Large intestine (tissue), 3 donors: ENCODE data around the gene DUSP19. TPM values are rescaled to one million over a fixed set of nuclear protein-coding genes. Genes with fewer than 3 reads are reported as not detected.
"Not testable (repeated sequence)": the region's sequence is repeated elsewhere in the genome, so short reads cannot be mapped to it uniquely, and the experiment has no call there.

Source experiments
- DNase-seq, 2 donors: peaks; one replicate each; pipeline versions ENCODE4 v3.0.0 to v3.0.0-alpha.2; 2013
- H3K27ac ChIP-seq: one replicate; pipeline ENCODE4 v1.5.1; 2013; ENCODE audit warnings: low read length
- H3K27me3 ChIP-seq: 2 replicates; pipeline ENCODE4 v1.6.1; 2013; ENCODE audit warnings: low read length; ENCODE audit not compliant: control insufficient read depth, insufficient read depth
- H3K36me3 ChIP-seq: 2 replicates; pipeline ENCODE4 v1.6.1; 2013; ENCODE audit warnings: low read length; ENCODE audit not compliant: control insufficient read depth, insufficient read depth
- H3K4me1 ChIP-seq: one replicate; pipeline ENCODE4 v1.6.1; 2013; ENCODE audit warnings: low read length; ENCODE audit not compliant: control insufficient read depth, insufficient read depth
- H3K4me3 ChIP-seq: one replicate; pipeline ENCODE4 v1.5.1; 2013; ENCODE audit warnings: low read length
- H3K9me3 ChIP-seq: one replicate; pipeline ENCODE4 v1.6.1; 2013; ENCODE audit warnings: mild to moderate bottlenecking, low read depth, low read length, moderate library complexity; ENCODE audit not compliant: control insufficient read depth
- WGBS: methylation state at CpG from one replicate; pipeline ENCODE4 v1.1.5; 2013; ENCODE audit warnings: low lambda C conversion rate; ENCODE audit not compliant: insufficient coverage; 5-methylcytosine and 5-hydroxymethylcytosine counted together
- polyA plus RNA-seq: library from polyadenylated mRNA; unstranded; fragments of 120-200 nt; gene quantifications from one replicate; pipeline ENCODE4 v1.2.1, GENCODE V29; 2013

Gene DUSP19
- polyA plus RNA-seq, 1 donor = 3.2 TPM

GRCh38 chr2:183037553-183038340 is 40.8 kb upstream of the DUSP19 start:
- peak overlapping the region; percentile 87 for H3K27ac ChIP-seq
- H3K4me1 ChIP-seq = peaks cover 3% of the 10 kb centered on the region
- H3K9me3 ChIP-seq = no peaks in the 10 kb centered on the region
- no peaks in the 10 kb centered on the region for H3K36me3 ChIP-seq
- no CpG with 5 or more reads among the region's 91 CpGs for WGBS
- peak; percentile 48 to 86 for DNase-seq
- peak overlapping the region; percentile 72 for H3K4me3 ChIP-seq
- H3K27me3 ChIP-seq = no peaks in the 10 kb centered on the region

- 25% methylated on average over 3 of the region's 68 CpGs for WGBS
- Histone ChIP-seq H3K27me3 (no peaks in the 10 kb centered on the region), H3K36me3 (no peaks in the 10 kb centered on the region), H3K4me1 (peaks cover 3% of the 10 kb centered on the region), H3K9me3 (no peaks in the 10 kb centered on the region), H3K27ac (peak within 1 kb of the TSS; percentile 87), H3K4me3 (peak within 1 kb of the TSS; percentile 72)
- DNase-seq = peak; percentile 81 to 93
Measured at GRCh38 chr2:183038341-183039300, 39.9 kb upstream of the DUSP19 start, which contains the start of gene NCKAP1. TSS of gene NCKAP1 (minus strand) at chr2:183038457. CDS start at chr2:183038099, 358 bp downstream.

GRCh38 chr2:183040604-183041003 is 37.9 kb upstream of the DUSP19 start:
- H3K27me3 ChIP-seq = no peaks in the 10 kb centered on the region
- WGBS = 100% methylated on average over 1 of the region's 2 CpGs

GRCh38 chr2:183043580-183043979 is 35.0 kb upstream of the DUSP19 start:
- H3K9me3 ChIP-seq, H3K27me3 ChIP-seq, H3K27ac ChIP-seq: not testable (repeated sequence)

More at GRCh38 chr2:183040604-183041003, 37.9 kb upstream of the DUSP19 start:
- no peak overlapping the region for H3K27ac ChIP-seq
- no peak for DNase-seq
- no peaks in the 10 kb centered on the region for H3K36me3 ChIP-seq
- no peaks in the 10 kb centered on the region for H3K4me1 ChIP-seq
- H3K9me3 ChIP-seq = no peaks in the 10 kb centered on the region
- H3K4me3 ChIP-seq = no peak overlapping the region

GRCh38 chr2:183047486-183048125 is 30.9 kb upstream of the DUSP19 start:
- H3K4me1 ChIP-seq, H3K4me3 ChIP-seq, DNase-seq, H3K36me3 ChIP-seq, H3K27ac ChIP-seq, H3K9me3 ChIP-seq, H3K27me3 ChIP-seq: not testable (repeated sequence)
- WGBS = 100% methylated on average over 1 of the region's 5 CpGs

More at GRCh38 chr2:183043580-183043979, 35.0 kb upstream of the DUSP19 start:
- not testable (repeated sequence) for H3K4me1 ChIP-seq, H3K4me3 ChIP-seq, DNase-seq, H3K36me3 ChIP-seq
- 89% methylated on average over 1 of the region's 8 CpGs for WGBS

- H3K27me3 ChIP-seq = no peaks in the 10 kb centered on the region
- no peaks in the 10 kb centered on the region for H3K4me1 ChIP-seq
- no peak overlapping the region for H3K27ac ChIP-seq
- no CpG with 5 or more reads among the region's 5 CpGs for WGBS
- no peak overlapping the region for H3K4me3 ChIP-seq
- DNase-seq = no peak
- no peaks in the 10 kb centered on the region for H3K9me3 ChIP-seq
- no peaks in the 10 kb centered on the region for H3K36me3 ChIP-seq
Measured at GRCh38 chr2:183049420-183049819, 29.1 kb upstream of the DUSP19 start.

- H3K4me1 ChIP-seq = peaks cover 32% of the 10 kb centered on the region
- peak overlapping the region; percentile 11 for H3K4me3 ChIP-seq
- no peak for DNase-seq
- H3K36me3 ChIP-seq = no peaks in the 10 kb centered on the region
- H3K27ac ChIP-seq = peak overlapping the region; percentile 92
- 33% methylated on average over 1 of the region's 3 CpGs for WGBS
- H3K27me3 ChIP-seq = no peaks in the 10 kb centered on the region
- no peaks in the 10 kb centered on the region for H3K9me3 ChIP-seq
Measured at GRCh38 chr2:183057333-183057985, 21.1 kb upstream of the DUSP19 start.

GRCh38 chr2:183059561-183059960 is 19.0 kb upstream of the DUSP19 start:
- Histone ChIP-seq H3K36me3 (no peaks in the 10 kb centered on the region), H3K27me3 (no peaks in the 10 kb centered on the region), H3K27ac (peak overlapping the region; percentile 81), H3K9me3 (no peaks in the 10 kb centered on the region), H3K4me1 (peaks cover 32% of the 10 kb centered on the region), H3K4me3 (no peak overlapping the region)
- no CpG with 5 or more reads among the region's 1 CpG for WGBS
- DNase-seq = peak in 1 of 2 donors; percentile 49

- peak; percentile 67 to 90 for DNase-seq
- no peaks in the 10 kb centered on the region for H3K36me3 ChIP-seq
- H3K27ac ChIP-seq = peak overlapping the region; percentile 81
Measured at GRCh38 chr2:183060571-183061231, 17.8 kb upstream of the DUSP19 start.

More at GRCh38 chr2:183060571-183061231, 17.8 kb upstream of the DUSP19 start:
- no peaks in the 10 kb centered on the region for H3K9me3 ChIP-seq
- peaks cover 32% of the 10 kb centered on the region for H3K4me1 ChIP-seq
- no CpG with 5 or more reads among the region's 14 CpGs for WGBS
- H3K4me3 ChIP-seq = no peak overlapping the region
- no peaks in the 10 kb centered on the region for H3K27me3 ChIP-seq
